ENCODE measurements around the gene SNTG2.

DNA sequence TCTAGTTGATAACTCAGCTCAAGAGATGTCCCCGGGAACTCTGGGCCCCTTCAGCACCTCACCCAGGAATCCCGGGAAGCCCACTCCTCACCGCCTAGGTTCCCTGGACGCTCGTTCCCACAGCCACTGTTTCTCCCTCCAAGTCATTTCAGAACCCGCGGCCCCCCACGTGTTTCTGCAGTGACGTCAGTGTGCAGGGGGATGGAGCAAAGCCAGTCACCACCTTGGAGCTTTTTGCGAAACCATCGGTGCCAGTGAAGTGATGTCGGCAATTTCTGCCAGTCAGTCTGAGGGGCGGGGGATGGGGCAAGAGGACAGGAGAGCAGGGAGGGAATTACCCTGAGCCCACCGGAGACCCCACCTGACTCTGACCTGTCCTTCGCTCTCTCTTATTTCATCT, 119.2 kb downstream of the SNTG2 start:
- TF ChIP-seq RAD21 (IDR thresholded peaks at IDR 0.05; ENCODE audit: insufficient read depth, low read depth, low read length) = no peak
- TF ChIP-seq CTCF (IDR thresholded peaks at IDR 0.05 in 2 of 3, conservative IDR thresholded peaks at IDR 0.05 in 1 of 3; ENCODE audit: control insufficient read depth in 2 of 3, extremely low read depth in 1 of 3, insufficient read depth in 1 of 3, low read depth in 3 of 3, low read length in 3 of 3) = no peak
- no peak for TF ChIP-seq FOXM1 (IDR thresholded peaks at IDR 0.05; ENCODE audit: low read depth, low read length)
- TF ChIP-seq NFYB (IDR thresholded peaks at IDR 0.05; ENCODE audit: insufficient read depth, low read depth, low read length) = no peak
- no peak for TF ChIP-seq TCF12 (IDR thresholded peaks at IDR 0.05; ENCODE audit: low read depth, low read length)
- no peak for TF ChIP-seq KDM1A (IDR thresholded peaks at IDR 0.05; ENCODE audit: borderline replicate concordance)
- TF ChIP-seq POLR2A (IDR thresholded peaks at IDR 0.05; ENCODE audit: low read depth, low read length) = no peak
- TF ChIP-seq POLR2AphosphoS2 (IDR thresholded peaks at IDR 0.05; ENCODE audit: low read depth, low read length) = no peak
- no peak for TF ChIP-seq TAF1 (IDR thresholded peaks at IDR 0.05; ENCODE audit: borderline replicate concordance, low read depth, low read length)
- TF ChIP-seq MTA3 (IDR thresholded peaks at IDR 0.05; ENCODE audit: borderline replicate concordance, low read length) = no peak
